CD4-positive, alpha-beta T cell treated with Interleukin-4 for 4 hours (primary cell): ENCODE results near the gene LVRN.

Experiments used
- DNase-seq: peaks from one replicate; pipeline ENCODE4 v3.0.0-alpha.2; 2020

LVRN gene

DNA sequence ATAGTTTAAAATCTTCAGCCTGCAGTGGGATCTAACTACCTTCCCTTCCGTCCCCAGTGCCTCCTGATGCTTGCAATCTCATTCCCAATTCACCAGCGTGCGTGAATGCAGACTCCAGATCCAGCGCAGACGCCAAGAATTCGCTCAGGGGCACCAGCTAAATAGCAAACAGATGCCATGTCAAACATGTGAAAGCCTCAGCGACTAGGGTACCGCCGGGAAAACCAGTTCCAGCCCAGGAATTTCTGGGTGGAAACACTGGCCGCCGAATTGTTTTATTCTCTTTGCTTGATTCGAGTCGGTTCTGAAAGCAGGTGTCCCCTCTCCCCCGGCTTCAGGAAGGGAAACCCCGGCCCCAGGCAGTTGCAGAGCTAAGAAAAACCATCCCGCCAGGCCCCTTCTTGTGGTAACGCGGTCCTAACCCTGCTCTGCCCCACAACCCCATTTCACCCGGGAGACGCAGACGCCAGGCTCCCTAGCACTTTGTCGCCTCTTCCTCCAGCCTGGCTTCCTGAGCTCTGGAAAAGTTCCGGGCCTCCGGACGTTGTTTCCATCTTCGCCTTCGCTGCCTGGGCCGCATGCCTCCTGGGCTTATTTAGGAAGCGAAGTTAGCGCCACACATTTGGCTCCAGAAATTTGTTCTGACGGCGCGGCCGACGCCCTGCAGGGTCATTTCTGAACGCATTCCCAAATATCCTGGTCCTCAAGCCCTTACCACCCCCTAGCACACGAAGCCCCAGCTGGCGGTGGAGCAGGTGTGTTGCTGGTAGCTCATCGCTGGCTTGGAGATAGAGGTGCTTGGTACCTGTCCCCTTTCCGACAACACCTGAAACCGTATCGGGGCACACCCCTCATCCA, 665 bp upstream of the LVRN start:
- no peak for DNase-seq

DNA sequence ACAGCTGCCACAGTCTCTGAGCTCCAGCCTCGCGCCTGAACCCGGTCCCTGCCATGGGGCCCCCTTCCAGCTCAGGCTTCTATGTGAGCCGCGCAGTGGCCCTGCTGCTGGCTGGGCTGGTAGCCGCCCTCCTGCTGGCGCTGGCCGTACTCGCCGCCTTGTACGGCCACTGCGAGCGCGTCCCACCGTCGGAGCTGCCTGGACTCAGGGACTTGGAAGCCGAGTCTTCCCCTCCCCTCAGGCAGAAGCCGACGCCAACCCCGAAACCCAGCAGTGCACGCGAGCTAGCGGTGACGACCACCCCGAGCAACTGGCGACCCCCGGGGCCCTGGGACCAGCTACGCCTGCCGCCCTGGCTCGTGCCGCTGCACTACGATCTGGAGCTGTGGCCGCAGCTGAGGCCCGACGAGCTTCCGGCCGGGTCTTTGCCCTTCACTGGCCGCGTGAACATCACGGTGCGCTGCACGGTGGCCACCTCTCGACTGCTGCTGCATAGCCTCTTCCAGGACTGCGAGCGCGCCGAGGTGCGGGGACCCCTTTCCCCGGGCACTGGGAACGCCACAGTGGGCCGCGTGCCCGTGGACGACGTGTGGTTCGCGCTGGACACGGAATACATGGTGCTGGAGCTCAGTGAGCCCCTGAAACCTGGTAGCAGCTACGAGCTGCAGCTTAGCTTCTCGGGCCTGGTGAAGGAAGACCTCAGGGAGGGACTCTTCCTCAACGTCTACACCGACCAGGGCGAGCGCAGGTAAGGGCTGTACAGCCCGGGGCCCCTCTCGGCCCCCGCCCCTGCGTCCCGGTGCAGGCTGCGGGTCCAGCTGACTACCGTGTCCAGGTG, 509 bp downstream of the LVRN start:
- no peak for DNase-seq

GRCh38 chr5:115963566-115963965, 1.3 kb downstream of the LVRN start:
- DNase-seq: no peak

GRCh38 chr5:115968770-115969169, 6.5 kb downstream of the LVRN start:
- no peak for DNase-seq

- no peak for DNase-seq
These were observed 14.8 kb downstream of the LVRN start for GRCh38 chr5:115977096-115977495.

- DNase-seq: no peak
These were observed 15.7 kb downstream of the LVRN start for GRCh38 chr5:115977988-115978387.

DNA sequence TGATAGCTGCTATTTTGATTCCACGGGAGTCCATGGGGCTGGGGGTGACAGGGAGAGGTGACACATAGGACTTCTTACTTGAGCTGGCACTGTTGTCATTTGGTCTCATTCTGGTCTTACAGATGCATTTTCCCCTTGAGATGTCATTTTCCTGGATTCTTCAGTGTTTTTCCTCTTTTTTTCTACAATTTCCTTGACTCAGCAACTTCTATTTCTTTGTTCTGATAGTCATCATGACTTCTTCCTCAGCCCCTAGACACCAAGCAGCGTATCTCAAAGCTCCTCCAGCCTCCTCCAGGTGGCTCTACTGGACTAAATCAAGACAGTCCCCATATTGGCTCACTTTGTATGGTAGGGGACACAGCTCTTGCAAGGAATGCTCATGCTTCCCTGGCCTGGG, 16.5 kb downstream of the LVRN start:
- no peak for DNase-seq

- no peak for DNase-seq
These were observed 17.1 kb downstream of the LVRN start for GRCh38 chr5:115979201-115980041.

DNA sequence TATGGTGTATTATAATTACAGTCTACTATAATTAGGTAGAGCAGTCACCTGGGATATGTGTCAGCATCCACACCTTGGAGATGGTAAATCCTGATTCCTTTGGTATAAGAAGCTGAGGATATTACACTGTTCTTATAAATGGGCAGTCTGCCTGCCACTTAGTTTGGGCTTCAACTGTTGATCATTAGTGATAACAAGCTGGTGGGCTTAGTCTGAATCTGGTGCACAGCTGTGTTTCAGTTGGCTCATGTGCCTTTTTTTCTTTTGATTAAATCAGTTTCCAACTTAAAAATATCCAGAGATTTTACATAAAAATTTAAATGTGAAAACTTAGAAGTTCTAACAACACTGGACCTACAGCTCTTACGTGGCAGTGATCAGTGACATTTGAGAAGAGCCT, 21.2 kb downstream of the LVRN start:
- no peak for DNase-seq

GRCh38 chr5:115985802-115986757, 23.8 kb downstream of the LVRN start:
- no peak for DNase-seq

DNA sequence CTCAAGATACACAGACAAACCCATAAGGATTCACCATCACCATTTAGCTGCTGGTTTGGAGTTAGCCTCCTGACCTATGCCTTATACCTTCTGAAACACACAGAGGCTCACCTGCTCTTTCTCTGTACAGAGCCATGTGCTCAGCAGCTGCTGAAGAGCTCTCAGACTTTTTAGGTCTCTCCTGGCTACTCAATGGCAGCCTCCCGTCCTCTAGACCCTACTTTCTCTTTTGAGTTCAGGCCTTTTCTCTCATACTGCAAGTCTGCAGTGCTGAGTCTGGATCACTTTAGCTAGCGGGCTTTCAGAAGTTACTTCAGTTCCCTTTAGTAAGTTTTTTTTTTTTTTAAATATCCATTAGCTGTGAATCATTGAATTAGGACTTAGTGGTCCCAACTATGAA, 25.7 kb downstream of the LVRN start:
- no peak for DNase-seq

DNA sequence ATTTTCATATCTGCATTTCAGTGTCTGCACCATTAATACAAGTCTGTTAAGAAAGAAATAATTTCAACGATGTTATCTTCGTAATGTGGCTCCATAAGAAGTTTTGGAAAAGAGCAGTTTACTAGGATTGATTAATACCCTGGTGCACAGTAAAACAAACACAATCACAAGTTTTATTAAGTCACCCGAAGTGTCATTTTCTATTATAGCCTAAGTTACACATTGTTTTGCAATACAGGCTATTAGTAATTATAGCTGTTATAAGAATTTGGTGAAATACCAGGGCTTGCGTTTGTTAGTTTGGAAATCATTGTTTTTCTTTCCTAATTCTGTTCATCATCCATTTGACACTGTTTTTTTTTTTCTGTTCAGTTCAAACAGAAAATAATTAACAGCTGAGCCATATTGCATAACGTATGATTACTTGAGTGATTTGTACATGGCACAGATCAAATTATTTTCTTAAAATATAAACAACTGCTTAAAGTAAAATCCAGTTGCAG, 30.6 kb downstream of the LVRN start:
- no peak for DNase-seq

GRCh38 chr5:115995351-115995750, 33.1 kb downstream of the LVRN start:
- DNase-seq: no peak

GRCh38 chr5:116002116-116002906, 40.0 kb downstream of the LVRN start:
- DNase-seq: no peak

GRCh38 chr5:116004248-116004647, 42.0 kb downstream of the LVRN start:
- DNase-seq: no peak

- DNase-seq: no peak
These were observed 47.5 kb downstream of the LVRN start for GRCh38 chr5:116009806-116010205.

- no peak for DNase-seq
These were observed 48.8 kb downstream of the LVRN start for GRCh38 chr5:116011046-116011445.

DNA sequence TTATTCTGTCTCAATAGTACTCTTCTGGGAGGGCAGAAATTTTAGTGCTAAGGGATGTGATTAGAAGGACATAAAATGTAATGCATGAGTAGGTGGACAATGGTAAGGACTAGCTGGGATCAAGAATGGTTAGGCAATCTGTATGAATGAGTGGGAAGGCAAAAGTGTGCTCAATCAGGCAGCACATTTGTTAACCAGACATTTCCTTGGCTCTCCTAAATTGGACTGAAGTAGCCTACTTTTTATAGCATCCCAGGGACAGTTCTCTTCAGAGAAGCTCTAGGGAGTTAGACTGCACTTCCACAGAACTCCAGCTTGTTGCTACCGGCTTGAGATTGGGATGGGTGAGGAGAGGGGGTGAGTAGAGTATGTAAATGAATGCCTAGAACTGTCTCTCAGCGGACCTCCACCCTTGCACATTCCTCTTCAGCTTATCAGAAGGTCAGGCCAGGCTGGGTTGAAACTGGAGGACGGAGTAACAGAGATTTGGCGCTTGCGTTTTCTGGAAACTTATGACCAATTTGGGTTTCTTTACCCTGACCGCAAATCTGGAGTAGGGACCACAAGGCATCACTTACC, 51.0 kb downstream of the LVRN start:
- DNase-seq: no peak

GRCh38 chr5:116013936-116014335, 51.7 kb downstream of the LVRN start:
- no peak for DNase-seq

DNA sequence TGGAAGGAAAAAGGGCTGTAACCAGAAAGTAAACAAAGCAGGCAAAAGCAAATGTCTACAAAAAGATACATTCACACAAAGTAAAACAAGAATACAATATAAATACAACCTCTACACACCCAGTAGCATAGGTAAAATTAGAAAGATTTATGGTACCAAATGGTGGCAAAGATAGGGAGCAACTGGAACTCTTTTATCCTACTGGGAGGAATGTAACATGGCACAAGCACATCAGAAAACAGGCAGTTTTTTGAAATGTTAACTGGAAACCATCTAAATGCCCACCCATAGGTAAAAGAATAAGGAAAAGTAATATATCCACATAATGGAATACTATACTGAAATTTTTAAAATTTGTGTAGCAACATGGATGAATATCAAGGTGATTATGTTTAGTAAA, 61.3 kb downstream of the LVRN start:
- no peak for DNase-seq

GRCh38 chr5:116025866-116026265, 63.6 kb downstream of the LVRN start:
- no peak for DNase-seq
